ENCODE data around the gene DDX10.
"Not testable (repeated sequence)": the region's sequence is repeated elsewhere in the genome, so short reads cannot be mapped to it uniquely, and the experiment has no call there.

- TF ChIP-seq CTCF (IDR thresholded peaks at IDR 0.05); ZFX (IDR thresholded peaks at IDR 0.05; ENCODE audit: borderline replicate concordance): not testable (repeated sequence)
Measured at GRCh38 chr11:108823960-108824359, 159.1 kb downstream of the DDX10 start.
